ENCODE results near the gene ZNF366.

Gene ZNF366

GRCh38 chr5:72507231-72507906 is at the start of gene ZNF366:
ZNF366 (minus strand) TSS chr5:72507410; CDS start chr5:72461496, 45,914 bp downstream.
- DNase-seq, result no peak

GRCh38 chr5:72556351-72557166 is 49.3 kb upstream of the ZNF366 start:
- no peak for DNase-seq

GRCh38 chr5:72555871-72556270 is 48.7 kb upstream of the ZNF366 start:
- DNase-seq, result no peak

- DNase-seq, result no peak
These were observed 47.7 kb upstream of the ZNF366 start for GRCh38 chr5:72554897-72555296.

GRCh38 chr5:72552041-72552557 is 44.9 kb upstream of the ZNF366 start:
- DNase-seq, result no peak

GRCh38 chr5:72550595-72550994 is 43.4 kb upstream of the ZNF366 start:
- DNase-seq, result no peak

- DNase-seq, result no peak
These were observed 36.6 kb upstream of the ZNF366 start for GRCh38 chr5:72543811-72544210.

GRCh38 chr5:72543365-72543764 is 36.2 kb upstream of the ZNF366 start:
- DNase-seq, result no peak

- no peak for DNase-seq
These were observed 35.5 kb upstream of the ZNF366 start for GRCh38 chr5:72542695-72543094.

GRCh38 chr5:72541501-72542225 is 34.5 kb upstream of the ZNF366 start:
- no peak for DNase-seq

GRCh38 chr5:72540759-72541438 is 33.7 kb upstream of the ZNF366 start:
- DNase-seq, result no peak

- no peak for DNase-seq
These were observed 32.5 kb upstream of the ZNF366 start for GRCh38 chr5:72539726-72540125.

GRCh38 chr5:72539038-72539437 is 31.8 kb upstream of the ZNF366 start:
- no peak for DNase-seq

- no peak for DNase-seq
These were observed 30.0 kb upstream of the ZNF366 start for GRCh38 chr5:72537166-72537565.

- DNase-seq, result no peak
These were observed 24.4 kb upstream of the ZNF366 start for GRCh38 chr5:72531496-72532190.

GRCh38 chr5:72530196-72530595 is 23.0 kb upstream of the ZNF366 start:
- no peak for DNase-seq

- no peak for DNase-seq
These were observed 22.2 kb upstream of the ZNF366 start for GRCh38 chr5:72529383-72529782.

GRCh38 chr5:72525816-72526215 is 18.6 kb upstream of the ZNF366 start:
- DNase-seq, result no peak

- DNase-seq, result no peak
These were observed 16.9 kb upstream of the ZNF366 start for GRCh38 chr5:72523960-72524582.

GRCh38 chr5:72522607-72523006 is 15.4 kb upstream of the ZNF366 start:
- DNase-seq, result no peak

- DNase-seq, result no peak
These were observed 11.9 kb upstream of the ZNF366 start for GRCh38 chr5:72519111-72519510.

Data from NCI-H1105 (cell line).